Calu3 (cell line): Measurements from ENCODE around the gene SLC41A3. TPM values are rescaled to one million over a fixed set of nuclear protein-coding genes. Genes with fewer than 3 reads are reported as not detected.

Source experiments
- BruUV-seq: library from RNA; stranded (reverse); fragments of 400-500 nt; replicated peaks from 2 replicates; lab custom pipeline; 2021; lab: Mats Ljungman, UMichigan
- CTCF ChIA-PET: fragments of 300-600 bp; sonication (Branson Sonifier 250); formaldehyde crosslinking; loops from one replicate; lab custom pipeline; 2022; ENCODE audit warnings: antibody characterized with exemption; lab: Charles Lee
- DNase-seq: peaks from one replicate; pipeline ENCODE4 v3.0.0; 2022
- H3K27ac Mint-ChIP-seq: one replicate; pipeline ENCODE4 v1.8.0; 2022; ENCODE audit warnings: mixed read lengths; ENCODE audit not compliant: unreplicated experiment
- H3K27me3 Mint-ChIP-seq: one replicate; pipeline ENCODE4 v1.8.0; 2022; ENCODE audit warnings: mixed read lengths; ENCODE audit not compliant: unreplicated experiment
- H3K36me3 Mint-ChIP-seq: one replicate; pipeline ENCODE4 v1.8.0; 2022; ENCODE audit warnings: mild to moderate bottlenecking, moderate library complexity, mixed read lengths; ENCODE audit not compliant: insufficient read depth, unreplicated experiment
- H3K4me1 Mint-ChIP-seq: one replicate; pipeline ENCODE4 v1.8.0; 2022; ENCODE audit warnings: mild to moderate bottlenecking, low read depth, mixed read lengths; ENCODE audit not compliant: unreplicated experiment
- H3K4me3 Mint-ChIP-seq: one replicate; pipeline ENCODE4 v1.8.0; 2022; ENCODE audit warnings: mild to moderate bottlenecking, low read depth, moderate library complexity, mixed read lengths; ENCODE audit not compliant: unreplicated experiment
- H3K9me3 Mint-ChIP-seq: one replicate; pipeline ENCODE4 v1.8.0; 2022; ENCODE audit warnings: low read depth, mixed read lengths; ENCODE audit not compliant: unreplicated experiment
- intact Hi-C: fragments of 100-400 bp; cut with micrococcal nuclease; formaldehyde crosslinking; loops from one replicate; pipeline ENCODE4 v1.10.0; 2022; ENCODE audit not compliant: unreplicated experiment
- total RNA-seq: library from RNA; stranded (reverse); gene quantifications from 2 replicates; pipeline ENCODE4 v1.2.3, GENCODE V29; 2022
- TF ChIP-seq, protein P1 (sequence below): fragments of 200-600 bp; IDR thresholded peaks from one replicate; pipeline ENCODE4 v1.8.0; 2022; ENCODE audit warnings: antibody characterized with exemption; ENCODE audit not compliant: unreplicated experiment

SLC41A3 gene
- total RNA-seq, 1 experiment from 2014 or later, result 101 TPM

DNA sequence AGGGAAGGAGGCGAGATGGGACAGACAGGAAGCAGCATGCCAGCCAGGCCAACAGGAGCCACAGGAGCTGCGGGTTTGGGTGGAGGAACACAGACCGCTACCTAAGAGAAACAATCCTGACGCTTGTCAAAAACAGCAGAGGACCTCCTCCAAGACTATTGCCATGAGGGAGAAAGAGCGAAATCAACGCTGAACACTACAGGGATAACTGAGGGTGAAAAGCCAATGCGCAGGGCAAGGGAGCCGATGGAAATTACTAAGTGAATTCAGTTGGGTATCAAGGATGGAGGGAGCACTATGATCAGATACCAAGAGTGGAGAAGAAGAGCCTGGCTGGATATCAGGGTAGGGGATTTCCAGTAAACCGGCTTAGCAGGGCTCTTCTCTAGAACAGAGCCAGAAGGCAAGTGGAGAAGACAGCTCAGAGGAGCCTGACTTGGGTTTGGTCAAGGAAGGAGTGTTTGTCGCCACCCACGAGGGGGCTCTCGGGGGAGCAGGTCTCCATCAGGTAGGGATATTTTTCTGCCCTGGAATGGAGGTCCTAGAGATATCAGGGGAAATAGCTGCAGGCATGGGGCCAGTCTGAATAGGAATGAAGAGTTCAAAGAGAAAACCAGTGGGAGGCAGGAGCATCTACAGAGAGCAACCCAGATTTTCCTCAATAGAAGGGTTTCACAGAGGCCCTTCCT, 48.4 kb downstream of the SLC41A3 start:
- BruUV-seq, result no TSS peak
- intact Hi-C loops, result no loop called here
- peaks cover 9% of the 10 kb centered on the region for H3K4me1 Mint-ChIP-seq
- H3K27ac Mint-ChIP-seq, result no peak overlapping the region
- no peak for DNase-seq
- H3K27me3 Mint-ChIP-seq, result no peaks in the 10 kb centered on the region
- CTCF ChIA-PET, result no interaction called here
- no peaks in the 10 kb centered on the region for H3K9me3 Mint-ChIP-seq
- H3K4me3 Mint-ChIP-seq, result no peak overlapping the region
- TF ChIP-seq, protein P1, sequence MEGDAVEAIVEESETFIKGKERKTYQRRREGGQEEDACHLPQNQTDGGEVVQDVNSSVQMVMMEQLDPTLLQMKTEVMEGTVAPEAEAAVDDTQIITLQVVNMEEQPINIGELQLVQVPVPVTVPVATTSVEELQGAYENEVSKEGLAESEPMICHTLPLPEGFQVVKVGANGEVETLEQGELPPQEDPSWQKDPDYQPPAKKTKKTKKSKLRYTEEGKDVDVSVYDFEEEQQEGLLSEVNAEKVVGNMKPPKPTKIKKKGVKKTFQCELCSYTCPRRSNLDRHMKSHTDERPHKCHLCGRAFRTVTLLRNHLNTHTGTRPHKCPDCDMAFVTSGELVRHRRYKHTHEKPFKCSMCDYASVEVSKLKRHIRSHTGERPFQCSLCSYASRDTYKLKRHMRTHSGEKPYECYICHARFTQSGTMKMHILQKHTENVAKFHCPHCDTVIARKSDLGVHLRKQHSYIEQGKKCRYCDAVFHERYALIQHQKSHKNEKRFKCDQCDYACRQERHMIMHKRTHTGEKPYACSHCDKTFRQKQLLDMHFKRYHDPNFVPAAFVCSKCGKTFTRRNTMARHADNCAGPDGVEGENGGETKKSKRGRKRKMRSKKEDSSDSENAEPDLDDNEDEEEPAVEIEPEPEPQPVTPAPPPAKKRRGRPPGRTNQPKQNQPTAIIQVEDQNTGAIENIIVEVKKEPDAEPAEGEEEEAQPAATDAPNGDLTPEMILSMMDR, result no peak
- peaks cover 4% of the 10 kb centered on the region for H3K36me3 Mint-ChIP-seq

DNA sequence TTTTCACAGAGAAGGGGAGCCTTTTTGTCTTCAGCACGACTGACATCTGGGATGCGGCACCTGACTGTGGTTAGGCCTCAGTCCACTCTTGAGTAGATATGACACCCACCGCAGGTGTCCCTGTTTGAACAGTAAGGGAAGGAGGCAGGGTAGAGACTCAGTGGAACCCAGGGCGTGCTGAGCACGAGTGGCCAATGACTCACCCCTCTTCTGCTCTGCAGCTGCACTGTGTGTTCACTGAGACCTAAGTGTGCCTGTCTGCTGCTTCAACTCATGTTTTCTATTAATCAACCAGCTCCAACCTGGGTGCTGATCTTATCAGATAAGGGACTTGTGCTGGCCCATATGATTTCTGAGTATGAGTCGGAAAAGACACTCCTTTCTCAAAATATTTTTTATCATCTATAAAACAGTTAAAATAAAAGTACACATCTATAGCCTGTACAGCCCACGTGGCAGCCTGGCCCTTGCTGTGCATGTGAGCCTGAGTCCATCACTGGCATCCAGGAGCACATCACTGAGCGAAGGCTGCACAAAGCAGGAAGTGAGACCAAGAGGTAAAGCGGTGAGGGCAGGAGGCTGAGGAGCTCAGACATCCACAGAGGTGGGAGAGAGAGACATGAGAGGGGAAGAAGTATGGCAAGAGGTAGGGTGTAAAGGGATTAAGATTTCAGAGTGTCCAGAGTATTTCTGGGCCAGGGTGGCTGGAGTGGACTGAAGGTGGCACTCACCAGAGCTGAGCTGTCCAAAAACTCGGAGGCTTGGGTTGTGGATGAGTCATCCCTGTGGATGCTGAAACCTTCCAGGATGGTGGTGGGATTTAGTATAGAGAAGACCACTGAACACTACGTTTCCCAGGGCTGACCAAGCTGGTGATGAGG, 49.2 kb downstream of the SLC41A3 start:
- peaks cover 9% of the 10 kb centered on the region for H3K4me1 Mint-ChIP-seq
- H3K36me3 Mint-ChIP-seq, result peaks cover 4% of the 10 kb centered on the region
- TF ChIP-seq, protein P1, result no peak
- no peak overlapping the region for H3K4me3 Mint-ChIP-seq
- intact Hi-C loops, result no loop called here
- H3K27ac Mint-ChIP-seq, result no peak overlapping the region
- DNase-seq, result no peak
- no TSS peak for BruUV-seq
- CTCF ChIA-PET, result no interaction called here
- no peaks in the 10 kb centered on the region for H3K27me3 Mint-ChIP-seq
- no peaks in the 10 kb centered on the region for H3K9me3 Mint-ChIP-seq

DNA sequence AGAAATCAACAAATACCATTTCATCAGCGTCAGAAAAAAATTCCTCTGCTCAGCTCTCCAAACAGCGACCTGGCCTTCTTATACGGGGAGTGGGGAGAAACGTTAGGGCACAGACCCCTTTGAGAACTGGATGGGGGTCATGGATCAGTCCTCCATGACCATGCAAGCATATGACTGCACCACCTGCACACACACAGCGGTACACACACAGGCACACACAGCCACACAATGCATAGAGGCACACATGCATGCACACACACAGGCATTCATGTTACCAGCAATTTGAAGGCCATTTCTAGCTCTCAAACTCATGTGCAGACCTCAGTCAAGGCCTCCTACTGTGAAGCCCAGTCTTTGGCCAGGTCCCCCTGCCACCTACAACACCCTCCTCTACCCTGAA, 50.2 kb downstream of the SLC41A3 start:
- BruUV-seq, result no TSS peak
- TF ChIP-seq, protein P1, result no peak
- CTCF ChIA-PET, result interaction anchor here (0.9 kb wide), 1 partner anchor 10 kb away, joined by 3 read pairs; no protein-coding TSS in a partner anchor
- no peak for DNase-seq
- Mint-ChIP-seq H3K4me3 (no peak overlapping the region), H3K27ac (no peak overlapping the region), H3K4me1 (peaks cover 9% of the 10 kb centered on the region), H3K9me3 (no peaks in the 10 kb centered on the region), H3K27me3 (no peaks in the 10 kb centered on the region), H3K36me3 (peaks cover 4% of the 10 kb centered on the region)
- intact Hi-C loops, result no loop called here

DNA sequence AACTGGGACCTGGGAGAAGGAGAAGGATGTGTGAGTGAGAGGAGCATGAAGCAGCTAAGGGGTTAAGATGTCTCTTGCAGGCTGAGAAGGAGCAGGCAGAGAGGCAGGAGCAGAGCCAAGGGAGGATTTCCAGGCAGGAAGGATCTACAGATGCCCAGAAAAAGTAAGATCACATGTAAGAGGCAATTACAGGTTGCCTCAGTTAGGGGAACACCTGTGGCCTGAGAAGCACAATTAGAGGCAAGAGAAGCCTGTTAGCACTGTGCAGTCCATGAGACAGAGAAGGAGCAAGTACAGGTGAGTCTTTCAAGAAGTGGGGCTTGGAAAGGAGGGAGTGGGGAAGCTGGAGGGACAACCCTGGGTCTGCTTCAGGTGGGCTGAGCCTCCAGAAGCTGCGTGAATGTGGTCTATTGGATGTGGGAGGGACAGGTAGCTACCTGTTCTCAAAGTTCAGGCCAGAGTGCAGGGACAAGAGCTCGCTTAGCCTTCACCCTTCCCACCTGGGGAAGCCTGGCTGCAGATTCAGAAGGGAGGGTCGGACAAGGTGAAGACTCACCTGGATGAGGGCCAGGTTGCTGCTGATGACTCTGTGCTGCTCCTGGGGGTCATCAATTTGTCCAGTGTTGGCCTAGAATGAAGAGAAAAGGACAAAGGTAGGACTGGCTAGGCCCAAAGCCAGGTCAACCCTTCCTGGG, 50.7 kb downstream of the SLC41A3 start:
- no peak overlapping the region for H3K4me3 Mint-ChIP-seq
- intact Hi-C loops, result no loop called here
- BruUV-seq, result no TSS peak
- DNase-seq, result no peak
- H3K4me1 Mint-ChIP-seq, result peaks cover 9% of the 10 kb centered on the region
- H3K9me3 Mint-ChIP-seq, result no peaks in the 10 kb centered on the region
- peaks cover 4% of the 10 kb centered on the region for H3K36me3 Mint-ChIP-seq
- no peak overlapping the region for H3K27ac Mint-ChIP-seq
- TF ChIP-seq, protein P1, result no peak
- CTCF ChIA-PET, result interaction anchor here (0.9 kb wide), 1 partner anchor 10 kb away, joined by 3 read pairs; no protein-coding TSS in a partner anchor
- H3K27me3 Mint-ChIP-seq, result no peaks in the 10 kb centered on the region
